ENCODE data around the gene LAMA2. TPM values are rescaled to one million over a fixed set of nuclear protein-coding genes. Genes with fewer than 3 reads are reported as not detected.

The LAMA2 gene
- polyA plus RNA-seq, 3 donors: not detected

- Histone ChIP-seq H3K36me3 (replicated peaks in 1 of 2; ENCODE audit: control insufficient read depth in 1 of 2, insufficient read depth in 2 of 2, low read length in 2 of 2) (no peaks in the 10 kb centered on the region), H3K9ac (ENCODE audit: insufficient read depth, low read length, poor library complexity, severe bottlenecking) (no peak overlapping the region), H2AFZ (ENCODE audit: insufficient read depth, low read depth, low read length, poor library complexity, severe bottlenecking) (no peak overlapping the region), H4K20me1 (ENCODE audit: insufficient read depth, low read length) (no peaks in the 10 kb centered on the region), H3K27me3 (ENCODE audit: control insufficient read depth in 2 of 2, insufficient read depth in 2 of 2, low read length in 2 of 2) (no peaks in the 10 kb centered on the region), H3K27ac (ENCODE audit: low read depth in 1 of 2, low read length in 2 of 2) (no peak overlapping the region), H3K4me3 (replicated peaks in 1 of 3; ENCODE audit: low read depth in 2 of 3, low read length in 3 of 3) (no peak overlapping the region), H3K4me1 (ENCODE audit: control insufficient read depth in 1 of 2, insufficient read depth in 2 of 2, low read length in 2 of 2) (no peaks in the 10 kb centered on the region), H3K4me2 (replicated peaks; ENCODE audit: extremely low read depth, low read length, poor library complexity, severe bottlenecking) (no peak overlapping the region), H3K9me3 (replicated peaks in 1 of 2; ENCODE audit: control insufficient read depth in 1 of 2, insufficient read depth in 1 of 2, low read length in 2 of 2) (peaks cover 0 to 4% of the 10 kb centered on the region in 2 donors), H3K79me2 (ENCODE audit: insufficient read depth, low read length) (no peaks in the 10 kb centered on the region)
- TF ChIP-seq, protein P1, sequence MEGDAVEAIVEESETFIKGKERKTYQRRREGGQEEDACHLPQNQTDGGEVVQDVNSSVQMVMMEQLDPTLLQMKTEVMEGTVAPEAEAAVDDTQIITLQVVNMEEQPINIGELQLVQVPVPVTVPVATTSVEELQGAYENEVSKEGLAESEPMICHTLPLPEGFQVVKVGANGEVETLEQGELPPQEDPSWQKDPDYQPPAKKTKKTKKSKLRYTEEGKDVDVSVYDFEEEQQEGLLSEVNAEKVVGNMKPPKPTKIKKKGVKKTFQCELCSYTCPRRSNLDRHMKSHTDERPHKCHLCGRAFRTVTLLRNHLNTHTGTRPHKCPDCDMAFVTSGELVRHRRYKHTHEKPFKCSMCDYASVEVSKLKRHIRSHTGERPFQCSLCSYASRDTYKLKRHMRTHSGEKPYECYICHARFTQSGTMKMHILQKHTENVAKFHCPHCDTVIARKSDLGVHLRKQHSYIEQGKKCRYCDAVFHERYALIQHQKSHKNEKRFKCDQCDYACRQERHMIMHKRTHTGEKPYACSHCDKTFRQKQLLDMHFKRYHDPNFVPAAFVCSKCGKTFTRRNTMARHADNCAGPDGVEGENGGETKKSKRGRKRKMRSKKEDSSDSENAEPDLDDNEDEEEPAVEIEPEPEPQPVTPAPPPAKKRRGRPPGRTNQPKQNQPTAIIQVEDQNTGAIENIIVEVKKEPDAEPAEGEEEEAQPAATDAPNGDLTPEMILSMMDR (IDR thresholded peaks at IDR 0.05): no peak
- Mint-ChIP-seq H3K27ac (no peak overlapping the region), H3K9me3 (peaks cover 0 to 5% (median 0%) of the 10 kb centered on the region in 7 donors), H3K27me3 (ENCODE audit: low read depth in 3 of 3) (no peaks in the 10 kb centered on the region), H3K36me3 (no peaks in the 10 kb centered on the region), H3K4me1 (no peaks in the 10 kb centered on the region), H3K4me3 (no peak overlapping the region)
- DNase-seq: no peak
- WGBS (ENCODE audit: insufficient coverage): no CpG with 5 or more reads among the region's 6 CpGs
- intact Hi-C loops (cut with micrococcal nuclease): no loop called here
These were observed 139.1 kb downstream of the LAMA2 start for GRCh38 chr6:129022011-129022553.

GRCh38 chr6:129026601-129027000, 143.7 kb downstream of the LAMA2 start:
- TF ChIP-seq, protein P1 (IDR thresholded peaks at IDR 0.05): no peak
- no peaks in the 10 kb centered on the region for H4K20me1 ChIP-seq (ENCODE audit: insufficient read depth, low read length)
- no peaks in the 10 kb centered on the region for H3K36me3 ChIP-seq (replicated peaks in 1 of 2; ENCODE audit: control insufficient read depth in 1 of 2, insufficient read depth in 2 of 2, low read length in 2 of 2)
- H3K79me2 ChIP-seq (ENCODE audit: insufficient read depth, low read length): no peaks in the 10 kb centered on the region
- H3K9me3 Mint-ChIP-seq: peaks cover 0 to 3% (median 0%) of the 10 kb centered on the region in 7 donors
- WGBS (ENCODE audit: insufficient coverage): no CpG with 5 or more reads among the region's 1 CpG
- H3K4me3 Mint-ChIP-seq: no peak overlapping the region
- no peak overlapping the region for H3K9ac ChIP-seq (ENCODE audit: insufficient read depth, low read length, poor library complexity, severe bottlenecking)
- H3K36me3 Mint-ChIP-seq: no peaks in the 10 kb centered on the region
- no peaks in the 10 kb centered on the region for H3K27me3 ChIP-seq (ENCODE audit: control insufficient read depth in 2 of 2, insufficient read depth in 2 of 2, low read length in 2 of 2)
- H3K4me3 ChIP-seq (replicated peaks in 1 of 3; ENCODE audit: low read depth in 2 of 3, low read length in 3 of 3): no peak overlapping the region
- no peak for DNase-seq
- no peak overlapping the region for H3K27ac ChIP-seq (ENCODE audit: low read depth in 1 of 2, low read length in 2 of 2)
- H3K4me2 ChIP-seq (replicated peaks; ENCODE audit: extremely low read depth, low read length, poor library complexity, severe bottlenecking): no peak overlapping the region
- no peak overlapping the region for H2AFZ ChIP-seq (ENCODE audit: insufficient read depth, low read depth, low read length, poor library complexity, severe bottlenecking)
- H3K27ac Mint-ChIP-seq: no peak overlapping the region
- no peaks in the 10 kb centered on the region for H3K4me1 ChIP-seq (ENCODE audit: control insufficient read depth in 1 of 2, insufficient read depth in 2 of 2, low read length in 2 of 2)
- intact Hi-C loops (cut with micrococcal nuclease): no loop called here
- no peaks in the 10 kb centered on the region for H3K4me1 Mint-ChIP-seq
- H3K27me3 Mint-ChIP-seq (ENCODE audit: low read depth in 3 of 3): no peaks in the 10 kb centered on the region
- no peaks in the 10 kb centered on the region for H3K9me3 ChIP-seq (replicated peaks in 1 of 2; ENCODE audit: control insufficient read depth in 1 of 2, insufficient read depth in 1 of 2, low read length in 2 of 2)
